Natural killer cell treated with Interleukin-12 subunit alpha and Interleukin-12 subunit beta and Interleukin-15 and Interleukin-18, amount 100 ng/mL, for 72 hours (primary cell): ENCODE measurements around the gene TMPRSS13. TPM values are rescaled to one million over a fixed set of nuclear protein-coding genes. Genes with fewer than 3 reads are reported as not detected.
A peak's percentile ranks its signal among the peaks of the same experiment; 100 is the strongest.
"Not testable (repeated sequence)": the region's sequence is repeated elsewhere in the genome, so short reads cannot be mapped to it uniquely, and the experiment has no call there.

Experiments used
- ATAC-seq, 2 donors: fragments of 150-1000 bp; cut with Tn5 transposase in 1 of 2; sonication (Bioruptor Pico), chemical (Tn5 transposase) in 1 of 2; 2 replicates each; pipeline ENCODE4 v1.10.0; 2021
- DNase-seq: peaks from one replicate; pipeline ENCODE4 v3.0.0; 2022; ENCODE audit warnings: low spot score
- H3K27ac Mint-ChIP-seq, 2 donors: 1 replicate in 1 of 2; 2 replicates in 1 of 2; pipeline ENCODE4 v1.8.0; 2022; ENCODE audit warnings: mixed read lengths in 2 of 2, mild to moderate bottlenecking in 1 of 2, moderate library complexity in 1 of 2
- H3K27me3 Mint-ChIP-seq, 2 donors: 1 replicate in 1 of 2; 2 replicates in 1 of 2; pipeline ENCODE4 v1.8.0; 2022; ENCODE audit warnings: mixed read lengths in 2 of 2
- H3K36me3 Mint-ChIP-seq: one replicate; pipeline ENCODE4 v1.8.0; 2022; ENCODE audit warnings: mixed read lengths
- H3K4me1 Mint-ChIP-seq, 2 donors: 1 replicate in 1 of 2; 2 replicates in 1 of 2; pipeline ENCODE4 v1.8.0; 2022; ENCODE audit warnings: low read depth in 2 of 2, mixed read lengths in 2 of 2, mild to moderate bottlenecking in 1 of 2
- H3K4me3 Mint-ChIP-seq: one replicate; pipeline ENCODE4 v1.8.0; 2022; ENCODE audit warnings: mixed read lengths
- H3K9me3 Mint-ChIP-seq: 2 replicates; pipeline ENCODE4 v1.8.0; 2022; ENCODE audit warnings: mixed read lengths
- total RNA-seq, 2 donors: library from RNA; stranded (reverse); gene quantifications; one replicate each; pipeline ENCODE4 v1.2.3, GENCODE V29; 2022

Gene TMPRSS13
- total RNA-seq, 2 donors from 2014 or later = 0.19 to 0.36 TPM

DNA sequence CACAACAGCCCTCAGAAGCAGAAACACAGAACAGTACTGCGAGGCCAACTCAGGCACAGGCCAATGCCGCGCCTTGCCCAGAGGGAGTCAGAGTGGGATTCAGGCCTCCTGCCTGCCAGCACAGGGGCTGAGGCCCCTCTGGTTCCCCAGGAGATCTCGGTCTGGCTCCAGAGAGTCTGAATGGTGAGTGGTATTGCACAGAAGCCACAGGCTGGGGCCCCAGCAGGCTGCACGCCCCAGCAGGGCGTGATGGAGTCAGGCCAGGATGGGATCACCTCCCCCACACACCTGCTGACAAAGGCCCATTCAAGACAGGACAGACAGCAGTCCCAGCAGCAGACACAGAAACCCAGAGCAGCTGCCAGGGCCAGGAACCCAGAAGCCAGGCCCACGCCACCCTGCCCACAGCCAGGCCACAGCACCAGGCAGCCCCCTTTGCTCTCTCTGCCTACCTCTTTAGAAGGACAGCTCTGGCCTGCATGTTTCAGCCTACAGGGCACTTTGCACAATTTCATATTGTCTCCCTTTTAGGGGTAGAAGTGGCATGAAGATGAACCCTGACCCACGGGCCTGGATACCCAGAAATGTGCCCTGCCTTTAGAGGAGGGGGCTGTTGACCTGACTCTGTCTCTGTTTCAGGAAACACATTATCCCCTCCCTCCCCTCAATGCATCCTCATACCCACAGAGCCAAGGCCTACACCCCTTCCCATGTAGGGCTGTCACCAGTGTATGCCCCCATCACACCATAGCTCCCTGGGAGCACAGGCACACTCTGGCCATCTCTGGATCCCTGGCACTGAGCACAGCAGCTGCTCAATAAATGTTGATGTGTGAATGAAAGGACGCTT, 58.9 kb downstream of the TMPRSS13 start:
- H3K4me1 Mint-ChIP-seq = peaks cover 6 to 13% of the 10 kb centered on the region in 2 donors
- DNase-seq (no peak), ATAC-seq (peak in 1 of 2 donors; percentile 3)
- H3K4me3 Mint-ChIP-seq = no peak overlapping the region
- peaks cover 32 to 46% of the 10 kb centered on the region in 2 donors for H3K27me3 Mint-ChIP-seq
- no peaks in the 10 kb centered on the region for H3K9me3 Mint-ChIP-seq
- H3K27ac Mint-ChIP-seq = no peak overlapping the region
- H3K36me3 Mint-ChIP-seq = peaks cover 6% of the 10 kb centered on the region

DNA sequence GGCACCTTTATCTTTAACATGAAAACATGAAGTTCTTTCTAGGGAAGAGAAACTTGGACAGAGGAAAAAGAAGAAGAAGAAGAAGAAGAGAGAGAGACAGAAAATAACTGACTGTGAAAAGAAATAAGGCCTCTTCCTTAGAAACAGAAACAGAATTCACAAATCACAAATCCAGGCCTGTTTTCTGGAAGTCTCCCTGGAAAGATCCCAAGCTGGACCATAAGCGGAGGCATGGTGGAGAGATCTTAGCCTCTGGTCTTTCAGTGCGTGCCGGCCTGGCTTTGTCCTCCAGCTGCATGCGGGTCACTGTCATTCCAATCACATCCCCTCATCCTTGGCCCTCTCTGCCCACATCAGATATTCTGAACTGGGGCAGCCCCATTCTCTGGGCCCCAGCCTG, 59.6 kb downstream of the TMPRSS13 start:
- no peaks in the 10 kb centered on the region for H3K9me3 Mint-ChIP-seq
- no peaks in the 10 kb centered on the region for H3K36me3 Mint-ChIP-seq
- H3K4me3 Mint-ChIP-seq = no peak overlapping the region
- ATAC-seq (no peak), DNase-seq (no peak)
- H3K27ac Mint-ChIP-seq = no peak overlapping the region
- H3K4me1 Mint-ChIP-seq = peaks cover 0 to 8% of the 10 kb centered on the region in 2 donors
- H3K27me3 Mint-ChIP-seq = peaks cover 29 to 39% of the 10 kb centered on the region in 2 donors

DNA sequence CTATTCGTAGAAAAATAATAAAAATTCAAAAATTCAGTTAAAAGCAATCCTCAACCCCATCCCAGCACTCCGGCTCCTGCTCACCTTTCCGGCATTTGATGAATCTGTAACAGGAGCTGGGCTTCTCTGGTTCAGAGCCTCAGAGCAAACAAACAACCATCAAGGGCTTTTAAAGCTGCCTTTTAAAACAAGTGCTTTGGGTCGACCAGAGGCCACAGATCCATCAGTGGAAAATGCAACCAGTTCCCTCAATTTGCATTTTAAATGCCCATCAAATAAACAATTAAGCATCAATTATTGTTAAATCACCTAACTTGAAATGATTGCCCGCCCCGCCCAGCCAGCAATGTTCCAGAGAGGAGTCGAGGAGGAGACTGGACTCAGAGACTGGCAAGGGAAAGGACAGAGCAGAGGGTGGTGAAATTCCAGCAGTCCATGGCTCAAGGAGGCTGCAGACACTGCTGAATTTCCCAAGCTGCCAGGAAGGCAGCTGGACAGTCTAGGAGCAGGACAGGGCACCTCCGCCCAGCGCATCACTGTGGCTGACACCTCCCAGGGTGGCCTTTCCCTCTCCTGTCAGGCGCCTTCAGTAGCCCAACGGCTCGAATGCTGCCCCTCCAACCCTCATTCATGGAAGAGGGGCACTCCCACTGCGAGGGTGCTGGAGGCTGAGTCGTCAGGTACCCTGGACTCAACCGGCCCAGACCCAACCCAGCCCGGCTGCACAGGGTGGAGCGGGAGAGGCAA, 60.2 kb downstream of the TMPRSS13 start:
- H3K4me3 Mint-ChIP-seq = no peak overlapping the region
- DNase-seq (no peak), ATAC-seq (no peak)
- peaks cover 27 to 34% of the 10 kb centered on the region in 2 donors for H3K27me3 Mint-ChIP-seq
- H3K36me3 Mint-ChIP-seq = no peaks in the 10 kb centered on the region
- H3K9me3 Mint-ChIP-seq = no peaks in the 10 kb centered on the region
- H3K4me1 Mint-ChIP-seq = peaks cover 0 to 6% of the 10 kb centered on the region in 2 donors
- no peak overlapping the region for H3K27ac Mint-ChIP-seq

DNA sequence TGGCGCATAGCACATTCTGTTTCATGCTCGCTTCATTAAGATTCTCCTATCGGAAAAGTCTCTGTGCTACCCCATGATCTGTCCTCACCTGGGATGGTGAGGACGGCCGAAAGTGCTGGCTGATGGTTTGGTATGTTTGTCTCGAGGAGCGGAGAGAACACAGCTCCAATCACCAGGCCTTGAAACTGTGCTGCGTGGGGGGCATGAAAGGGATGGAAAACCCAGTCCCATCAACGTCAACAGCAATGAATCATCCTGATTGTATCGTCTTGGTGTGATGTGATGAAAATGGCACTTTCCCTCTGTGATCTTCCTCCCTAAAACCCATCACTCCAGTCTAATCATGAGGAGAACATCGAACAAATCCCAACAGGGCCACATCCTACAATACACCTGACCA, 61.1 kb downstream of the TMPRSS13 start:
- H3K4me3 Mint-ChIP-seq = no peak overlapping the region
- peaks cover 0 to 1% of the 10 kb centered on the region in 2 donors for H3K4me1 Mint-ChIP-seq
- H3K27ac Mint-ChIP-seq = no peak overlapping the region
- peaks cover 19 to 25% of the 10 kb centered on the region in 2 donors for H3K27me3 Mint-ChIP-seq
- no peak for ATAC-seq
- no peak for DNase-seq
- no peaks in the 10 kb centered on the region for H3K36me3 Mint-ChIP-seq
- no peaks in the 10 kb centered on the region for H3K9me3 Mint-ChIP-seq

DNA sequence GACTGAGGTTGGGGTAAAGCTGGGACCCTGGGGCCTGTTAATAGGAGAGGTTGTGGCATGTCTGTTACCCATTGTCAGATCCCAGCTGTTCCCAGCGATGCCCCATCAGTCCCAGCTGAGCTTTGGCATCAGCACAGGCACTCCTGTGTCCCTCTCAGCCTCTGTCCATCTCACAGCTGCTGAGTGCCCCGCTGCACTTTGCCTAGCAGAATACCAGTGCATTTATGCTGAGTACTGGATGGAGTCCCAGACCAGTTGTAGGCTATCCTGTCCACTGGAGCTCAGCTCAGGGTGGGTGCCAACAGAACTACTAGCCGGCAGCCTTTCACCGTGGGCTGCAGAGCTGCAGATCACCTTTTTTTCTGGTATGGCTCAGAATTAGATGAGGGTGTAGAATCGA, 62.7 kb downstream of the TMPRSS13 start:
- ATAC-seq = no peak
- no peaks in the 10 kb centered on the region for H3K36me3 Mint-ChIP-seq
- H3K9me3 Mint-ChIP-seq = no peaks in the 10 kb centered on the region
- H3K27ac Mint-ChIP-seq = no peak overlapping the region
- H3K4me1 Mint-ChIP-seq = peaks cover 3 to 5% of the 10 kb centered on the region in 2 donors
- H3K27me3 Mint-ChIP-seq = peaks cover 14 to 15% of the 10 kb centered on the region in 2 donors
- DNase-seq = no peak
- H3K4me3 Mint-ChIP-seq = no peak overlapping the region

DNA sequence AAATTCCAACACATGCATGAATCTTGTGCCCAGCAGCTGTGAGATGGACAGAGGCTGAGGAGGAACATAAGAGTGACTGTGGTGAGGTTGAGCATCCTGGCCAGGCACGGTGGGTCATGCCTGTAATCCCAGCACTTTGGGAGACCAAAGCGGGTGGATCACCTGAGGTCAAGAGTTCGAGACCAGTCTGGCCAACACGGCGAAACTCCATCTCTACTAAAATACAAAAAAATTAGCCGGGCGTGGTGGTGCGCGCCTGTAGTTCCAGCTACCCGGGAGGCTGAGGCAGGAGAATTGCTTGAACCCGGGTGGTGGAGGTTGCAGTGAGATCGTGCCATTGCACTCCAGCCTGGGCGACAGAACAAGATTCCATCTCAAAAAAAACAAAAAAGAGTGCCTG, 63.7 kb downstream of the TMPRSS13 start:
- H3K27ac Mint-ChIP-seq, H3K4me3 Mint-ChIP-seq, H3K36me3 Mint-ChIP-seq, H3K9me3 Mint-ChIP-seq, ATAC-seq, DNase-seq, H3K4me1 Mint-ChIP-seq: not testable (repeated sequence)
- H3K27me3 Mint-ChIP-seq = peaks cover 15 to 17% of the 10 kb centered on the region in 2 donors

DNA sequence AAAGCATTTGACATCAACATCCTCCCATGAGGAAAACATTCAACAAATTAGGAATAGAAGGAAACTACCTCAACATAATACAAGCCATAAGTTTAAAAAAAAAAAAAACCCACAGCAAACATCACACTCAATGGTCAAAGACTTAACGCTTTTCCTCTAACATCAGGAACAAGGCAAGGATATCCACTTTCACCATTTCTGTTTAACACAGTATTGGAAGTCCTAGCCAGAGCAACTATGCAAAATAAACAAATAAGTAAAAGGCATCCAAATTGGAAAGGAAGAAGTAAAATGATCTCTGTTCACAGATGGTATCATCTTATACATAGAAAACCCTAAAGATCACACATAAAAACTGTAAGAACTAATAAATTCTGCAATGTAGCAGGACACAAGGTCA, 65.8 kb downstream of the TMPRSS13 start:
- DNase-seq = no peak
- no peaks in the 10 kb centered on the region for H3K9me3 Mint-ChIP-seq
- H3K27ac Mint-ChIP-seq = no peak overlapping the region
- no peak overlapping the region for H3K4me3 Mint-ChIP-seq
- ATAC-seq = no peak
- H3K4me1 Mint-ChIP-seq = peaks cover 3 to 5% of the 10 kb centered on the region in 2 donors
- no peaks in the 10 kb centered on the region for H3K36me3 Mint-ChIP-seq
- peaks cover 13 to 16% of the 10 kb centered on the region in 2 donors for H3K27me3 Mint-ChIP-seq

DNA sequence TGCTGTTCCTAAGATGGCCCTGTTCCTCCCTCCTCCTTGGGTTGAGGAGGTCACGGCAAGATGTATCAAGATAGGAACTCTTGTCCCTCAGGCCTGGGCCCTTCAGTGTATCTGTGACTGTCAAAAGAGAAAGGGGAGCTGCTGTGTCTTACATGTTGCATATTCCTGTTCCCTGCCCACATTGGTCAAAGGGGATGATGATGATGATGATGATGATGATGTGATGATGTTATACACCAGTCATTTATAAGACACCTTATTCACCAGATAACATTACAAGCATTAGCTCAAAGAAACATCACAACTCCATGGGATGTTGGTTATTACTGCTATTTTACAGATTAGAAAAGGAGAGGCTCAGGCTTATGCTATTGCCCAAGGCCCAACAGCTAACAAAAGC, 66.4 kb downstream of the TMPRSS13 start:
- ATAC-seq = no peak
- no peak overlapping the region for H3K27ac Mint-ChIP-seq
- H3K4me3 Mint-ChIP-seq = no peak overlapping the region
- no peaks in the 10 kb centered on the region for H3K36me3 Mint-ChIP-seq
- no peak for DNase-seq
- no peaks in the 10 kb centered on the region for H3K9me3 Mint-ChIP-seq
- H3K27me3 Mint-ChIP-seq = peaks cover 7 to 14% of the 10 kb centered on the region in 2 donors
- peaks cover 3 to 5% of the 10 kb centered on the region in 2 donors for H3K4me1 Mint-ChIP-seq

DNA sequence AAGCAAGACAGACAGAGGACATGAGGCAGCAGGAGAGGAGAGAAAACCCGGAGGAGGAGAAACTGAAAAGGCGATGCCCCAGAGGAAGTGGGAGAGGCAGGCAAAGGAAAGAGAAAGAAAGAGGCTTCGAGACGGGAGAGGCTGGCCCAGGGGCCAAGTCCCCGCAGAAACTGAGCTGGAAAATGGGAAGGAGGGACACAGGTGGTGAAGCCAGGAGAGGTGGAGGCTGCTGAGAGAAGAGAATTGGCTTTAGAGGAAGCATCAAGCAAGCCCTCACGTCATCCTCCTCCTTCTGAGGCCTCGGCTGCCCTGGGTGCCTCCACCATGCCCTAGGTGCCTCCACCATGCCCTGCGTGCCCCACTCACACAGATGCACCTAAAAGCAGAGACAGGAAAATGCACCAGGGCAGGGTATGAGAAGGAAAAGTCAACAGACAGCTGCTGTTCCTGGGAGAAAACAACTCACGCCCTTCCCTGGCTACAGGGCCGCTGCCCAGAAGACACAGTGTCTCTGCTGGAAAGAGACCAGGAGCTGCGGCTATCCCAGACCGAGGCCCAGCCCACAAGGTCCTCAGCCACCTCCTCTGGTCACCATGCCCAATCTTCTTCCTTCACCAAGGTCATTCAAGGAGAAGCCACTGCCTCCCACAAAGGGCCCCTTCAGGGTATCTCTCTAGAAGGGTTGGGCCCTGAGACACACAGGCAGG, 67.0 kb downstream of the TMPRSS13 start:
- H3K27me3 Mint-ChIP-seq = peaks cover 1 to 10% of the 10 kb centered on the region in 2 donors
- no peak overlapping the region for H3K4me3 Mint-ChIP-seq
- no peaks in the 10 kb centered on the region for H3K9me3 Mint-ChIP-seq
- H3K4me1 Mint-ChIP-seq = peaks cover 3 to 5% of the 10 kb centered on the region in 2 donors
- no peak for ATAC-seq
- peak overlapping the region in 1 of 2 donors; percentile 48 for H3K27ac Mint-ChIP-seq
- DNase-seq = no peak
- no peaks in the 10 kb centered on the region for H3K36me3 Mint-ChIP-seq

DNA sequence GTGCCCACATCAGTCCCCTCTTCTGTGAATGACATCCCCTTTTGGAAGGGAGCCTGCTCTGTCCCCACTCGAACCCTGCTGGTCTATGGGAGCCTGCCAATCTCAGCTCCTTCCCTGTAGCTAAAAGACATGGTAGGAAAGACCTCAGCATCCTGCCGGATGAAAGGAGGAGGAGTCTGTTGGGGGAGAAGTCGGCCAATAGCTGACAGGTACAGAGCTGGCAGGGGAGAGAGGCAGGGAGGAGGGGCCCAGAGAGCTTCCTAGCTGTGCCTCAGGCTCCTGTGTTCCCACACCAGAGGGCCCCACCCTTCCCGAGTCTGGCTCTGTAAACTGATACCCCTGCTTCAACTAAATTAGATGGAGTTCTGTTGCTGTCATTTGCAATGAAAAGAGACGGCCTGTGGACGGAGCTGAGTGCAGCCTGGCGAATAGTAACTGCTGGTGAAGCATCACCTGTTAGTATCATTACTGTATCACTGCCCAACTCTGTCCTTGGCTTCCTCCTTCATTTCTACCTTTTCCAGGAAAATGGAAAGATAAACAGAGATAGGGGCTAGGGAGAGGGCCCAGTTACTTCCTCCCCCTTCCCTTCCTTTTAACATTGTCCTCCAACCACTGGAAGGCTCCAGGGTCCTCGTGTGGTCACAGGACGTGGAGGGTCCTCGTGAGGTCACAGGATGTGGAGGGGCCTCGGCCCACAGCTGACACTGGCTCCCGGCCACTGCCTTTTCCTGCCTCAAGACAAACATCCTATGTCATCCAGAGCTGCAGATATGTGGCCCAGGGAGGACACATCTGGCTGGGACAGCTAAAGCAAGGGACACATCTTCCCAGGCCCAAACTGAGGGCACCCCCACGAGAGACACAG, 67.8 kb downstream of the TMPRSS13 start:
- Mint-ChIP-seq H3K4me3 (no peak overlapping the region), H3K9me3 (no peaks in the 10 kb centered on the region), H3K4me1 (peaks cover 3 to 5% of the 10 kb centered on the region in 2 donors), H3K27ac (peak overlapping the region in 1 of 2 donors; percentile 48), H3K27me3 (peaks cover 8 to 15% of the 10 kb centered on the region in 2 donors), H3K36me3 (no peaks in the 10 kb centered on the region)
- DNase-seq (no peak), ATAC-seq (no peak)

DNA sequence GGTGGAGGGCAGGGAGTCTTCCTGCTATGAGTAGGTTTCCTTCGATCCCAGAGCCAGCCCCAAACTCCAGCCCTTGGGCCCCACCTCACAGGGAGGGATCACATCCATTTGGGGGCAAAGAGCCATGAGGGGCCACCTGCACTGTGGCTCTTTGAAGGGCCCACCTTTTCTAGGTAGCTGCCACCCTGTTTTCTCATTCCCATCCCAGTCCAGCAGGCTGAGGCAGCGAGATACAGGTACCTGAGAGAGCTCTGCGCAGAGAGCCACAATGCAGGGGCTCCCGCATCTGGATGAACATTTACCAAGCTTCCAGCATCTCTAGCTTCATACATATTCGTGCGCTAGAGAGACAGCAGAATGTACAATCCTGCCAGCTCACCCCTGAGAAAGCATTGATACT, 69.1 kb downstream of the TMPRSS13 start:
- Mint-ChIP-seq H3K4me3 (no peak overlapping the region), H3K27me3 (peaks cover 15 to 17% of the 10 kb centered on the region in 2 donors), H3K27ac (no peak overlapping the region), H3K9me3 (no peaks in the 10 kb centered on the region), H3K4me1 (peaks cover 3 to 5% of the 10 kb centered on the region in 2 donors), H3K36me3 (no peaks in the 10 kb centered on the region)
- ATAC-seq = no peak
- no peak for DNase-seq

DNA sequence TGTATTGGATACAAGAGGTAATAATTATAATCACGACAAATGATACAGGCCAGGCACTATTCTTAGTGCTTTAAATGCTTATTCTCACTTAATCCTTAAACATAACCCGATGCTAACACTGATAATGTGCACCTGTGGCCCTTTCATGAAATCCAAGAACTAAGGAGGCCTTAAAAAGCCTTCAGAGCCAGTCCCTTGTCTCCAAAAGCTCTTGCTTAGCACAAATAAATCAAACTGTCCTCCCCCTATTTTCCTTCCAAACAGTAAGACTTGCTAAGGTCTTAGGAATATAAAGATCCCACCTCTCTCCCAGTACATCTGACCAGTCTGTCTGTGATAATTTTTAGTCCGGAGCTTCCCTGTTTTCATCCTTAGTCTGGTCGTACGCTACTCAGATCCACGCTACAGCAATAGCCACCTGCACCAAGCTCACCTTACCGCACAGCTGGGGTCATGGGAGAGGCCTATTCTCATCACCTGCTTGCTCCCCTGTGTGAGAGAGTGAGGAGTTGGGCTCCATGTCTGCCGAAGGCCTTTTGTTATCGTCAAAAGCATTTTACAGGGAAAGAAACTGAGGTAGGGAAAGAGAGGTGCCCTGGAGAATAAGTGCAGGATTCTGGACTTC, 69.6 kb downstream of the TMPRSS13 start:
- no peak overlapping the region for H3K4me3 Mint-ChIP-seq
- H3K27ac Mint-ChIP-seq = no peak overlapping the region
- H3K4me1 Mint-ChIP-seq = peaks cover 3 to 5% of the 10 kb centered on the region in 2 donors
- no peaks in the 10 kb centered on the region for H3K9me3 Mint-ChIP-seq
- no peak for DNase-seq
- ATAC-seq = no peak
- H3K36me3 Mint-ChIP-seq = no peaks in the 10 kb centered on the region
- peaks cover 15 to 16% of the 10 kb centered on the region in 2 donors for H3K27me3 Mint-ChIP-seq
